ENCODE results near the gene SPATC1L. TPM values are rescaled to one million over a fixed set of nuclear protein-coding genes. Genes with fewer than 3 reads are reported as not detected.
"Not testable (repeated sequence)": the region's sequence is repeated elsewhere in the genome, so short reads cannot be mapped to it uniquely, and the experiment has no call there.

The SPATC1L gene
- total RNA-seq, 4 donors from 2014 or later: 1.3 to 22.0 (median 7.0) TPM

DNA sequence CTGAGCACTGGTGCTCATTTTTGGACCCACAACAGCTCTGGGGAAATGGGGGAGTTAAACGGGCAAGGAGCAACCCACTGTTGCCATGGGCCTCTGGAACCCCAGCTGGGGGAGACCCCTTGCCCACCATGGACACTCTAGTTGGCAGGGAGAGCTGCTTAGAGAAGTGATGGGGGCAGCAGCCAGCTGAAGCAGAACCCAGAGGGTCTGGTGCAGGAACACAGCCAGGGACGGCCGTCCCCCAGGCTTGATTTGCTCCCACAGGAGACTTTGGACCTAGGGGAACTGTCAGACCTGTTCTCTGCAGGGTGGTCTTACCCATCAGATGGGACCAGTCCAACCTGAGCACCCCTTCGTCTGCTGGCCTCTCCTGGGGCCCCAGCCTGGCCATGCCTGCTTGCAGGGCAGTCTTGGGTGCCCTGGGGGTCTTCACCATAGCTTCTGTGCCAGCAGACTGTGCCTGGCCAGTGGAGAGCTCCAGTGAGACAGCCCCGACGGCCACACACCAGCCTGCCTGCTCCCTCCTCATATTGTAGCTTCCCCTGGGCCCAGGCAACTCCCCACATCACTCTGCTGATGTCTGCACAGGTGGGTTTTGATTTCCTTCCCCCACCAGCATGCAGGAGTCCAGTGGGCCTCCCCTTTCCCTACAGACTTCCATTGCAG is 11.3 kb downstream of the SPATC1L start:
- H3K27me3 ChIP-seq: peaks cover 0 to 22% (median 0%) of the 10 kb centered on the region in 4 donors
- no peak for DNase-seq (ENCODE audit: extremely low spot score)
- H3K36me3 ChIP-seq: peaks cover 0 to 6% (median 0%) of the 10 kb centered on the region in 4 donors
- no peak overlapping the region for H3K4me3 ChIP-seq
- peaks cover 0 to 5% (median 0%) of the 10 kb centered on the region in 4 donors for H3K9me3 ChIP-seq
- WGBS: 100% methylated on average over 3 of the region's 6 CpGs
- H3K27ac ChIP-seq (replicated peaks in 1 of 4): no peak overlapping the region
- TF ChIP-seq CTCF (IDR thresholded peaks at IDR 0.05) (no peak), POLR2A (IDR thresholded peaks at IDR 0.05; ENCODE audit: low read depth) (no peak)
- no peaks in the 10 kb centered on the region for H3K4me1 ChIP-seq
- intact Hi-C loops (cut with DNase I): no loop called here

DNA sequence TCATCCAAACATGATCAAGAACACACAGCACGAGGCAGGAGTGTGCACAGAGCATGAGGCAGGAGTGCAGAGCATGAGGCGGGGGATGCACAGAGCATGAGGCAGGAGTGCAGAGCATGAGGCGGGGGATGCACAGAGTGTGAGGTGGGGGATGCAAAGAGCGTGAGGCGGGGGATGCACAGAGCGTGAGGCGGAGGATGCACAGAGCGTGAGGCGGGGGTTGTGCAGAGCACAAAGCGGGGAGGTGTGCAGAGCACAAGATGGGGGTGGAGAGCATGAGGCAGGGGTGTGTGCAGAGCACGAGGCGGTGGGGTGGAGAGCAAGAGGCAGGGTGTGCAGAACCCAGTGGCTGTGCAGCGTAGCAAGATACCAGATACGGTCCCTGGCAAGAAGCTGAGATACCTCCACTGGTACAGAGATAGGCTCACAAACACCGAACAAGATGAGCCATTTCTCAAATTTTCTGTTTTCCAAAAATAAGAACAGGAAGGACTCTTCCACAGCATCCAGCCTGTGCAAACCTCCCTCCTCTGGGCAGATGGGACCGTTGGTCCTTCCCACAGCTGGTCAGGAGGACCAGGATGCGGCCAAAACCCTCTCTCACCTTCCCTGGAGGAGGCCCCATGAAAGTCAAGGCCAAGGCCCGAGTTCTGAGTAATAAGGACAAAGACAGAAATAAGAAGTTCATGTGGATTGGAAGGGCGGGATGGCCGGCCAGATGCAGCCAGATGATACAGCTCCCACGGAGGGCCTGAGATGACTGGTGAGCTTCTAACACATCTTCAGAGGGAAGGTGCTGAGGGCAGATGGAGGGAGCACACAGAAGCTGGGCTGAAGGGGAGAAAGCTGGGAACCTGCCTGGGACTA is 12.0 kb downstream of the SPATC1L start:
- Histone ChIP-seq H3K9me3 (peaks cover 0 to 5% (median 0%) of the 10 kb centered on the region in 4 donors), H3K36me3 (peaks cover 0 to 7% (median 0%) of the 10 kb centered on the region in 4 donors), H3K4me3 (no peak overlapping the region), H3K27ac (replicated peaks in 1 of 4) (no peak overlapping the region), H3K4me1 (no peaks in the 10 kb centered on the region), H3K27me3 (peaks cover 0 to 22% (median 0%) of the 10 kb centered on the region in 4 donors)
- intact Hi-C loops (cut with DNase I): no loop called here
- TF ChIP-seq POLR2AphosphoS5 (IDR thresholded peaks at IDR 0.05) (no peak), POLR2A (IDR thresholded peaks at IDR 0.05; ENCODE audit: low read depth) (no peak), CTCF (IDR thresholded peaks at IDR 0.05) (no peak), EP300 (IDR thresholded peaks at IDR 0.05) (no peak)
- DNase-seq (ENCODE audit: extremely low spot score): no peak
- 87% methylated on average over 21 of the region's 21 CpGs for WGBS

DNA sequence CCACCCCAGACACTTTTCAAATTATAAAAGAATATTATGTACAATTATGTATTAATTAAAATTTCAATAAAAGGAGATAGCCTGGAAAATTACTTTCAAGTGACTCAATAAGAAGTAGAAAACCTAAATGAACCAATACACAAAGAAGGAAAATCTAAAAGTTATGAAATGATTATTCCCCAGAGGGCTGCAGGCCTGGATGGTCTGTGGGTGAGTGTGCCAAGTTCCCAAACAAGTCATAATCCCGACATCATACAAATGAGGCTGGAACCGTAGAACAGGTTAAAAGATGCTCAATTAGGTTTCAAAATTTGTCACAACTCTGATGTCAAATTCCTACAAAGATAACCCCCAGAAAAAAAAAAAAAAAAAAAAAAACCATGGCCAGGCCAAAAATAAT is 12.7 kb downstream of the SPATC1L start:
- no peak overlapping the region for H3K27ac ChIP-seq (replicated peaks in 1 of 4)
- no peak overlapping the region for H3K4me3 ChIP-seq
- intact Hi-C loops (cut with DNase I): no loop called here
- TF ChIP-seq POLR2A (IDR thresholded peaks at IDR 0.05; ENCODE audit: low read depth): no peak
- no peak for TF ChIP-seq EP300 (IDR thresholded peaks at IDR 0.05)
- TF ChIP-seq POLR2AphosphoS5 (IDR thresholded peaks at IDR 0.05): no peak
- TF ChIP-seq CTCF (IDR thresholded peaks at IDR 0.05): no peak
- H3K27me3 ChIP-seq: peaks cover 0 to 22% (median 0%) of the 10 kb centered on the region in 4 donors
- peaks cover 0 to 5% (median 0%) of the 10 kb centered on the region in 4 donors for H3K9me3 ChIP-seq
- 41% methylated on average over 2 of the region's 2 CpGs for WGBS
- H3K4me1 ChIP-seq: no peaks in the 10 kb centered on the region
- peaks cover 0 to 7% (median 0%) of the 10 kb centered on the region in 4 donors for H3K36me3 ChIP-seq
- DNase-seq (ENCODE audit: extremely low spot score): no peak

GRCh38 chr21:46170436-46171193 is 13.6 kb downstream of the SPATC1L start:
- H3K27ac ChIP-seq (replicated peaks in 1 of 4); H3K4me1 ChIP-seq; H3K9me3 ChIP-seq; DNase-seq (ENCODE audit: extremely low spot score); intact Hi-C loops (cut with DNase I); H3K36me3 ChIP-seq; H3K4me3 ChIP-seq: not testable (repeated sequence)
- 100% methylated on average over 1 of the region's 1 CpG for WGBS
- H3K27me3 ChIP-seq: peaks cover 0 to 27% (median 0%) of the 10 kb centered on the region in 4 donors
